DND-41 (cell line): ENCODE measurements around the gene ALCAM.

Experiments
- ATAC-seq: fragments of 200-7000 bp; cut with Tn5 transposase; 3 replicates; pipeline ENCODE4 v1.9.1; 2021; ENCODE audit warnings: low read depth; ENCODE audit not compliant: insufficient read depth
- DNase-seq: peaks from one replicate; pipeline ENCODE4 v3.0.0-alpha.2; 2020
- H2AFZ ChIP-seq: 2 replicates; pipeline ENCODE4 v1.6.0; 2012; ENCODE audit warnings: low read depth, low read length
- H3K27ac ChIP-seq: 2 replicates; pipeline ENCODE4 v1.5.1; 2012; ENCODE audit warnings: low read length, inconsistent platforms
- H3K27me3 ChIP-seq: fragments of 200-600 bp; sonication (generic); 2 replicates; pipeline ENCODE4 v1.6.0; 2012; ENCODE audit warnings: low read length, mild to moderate bottlenecking, inconsistent platforms; ENCODE audit not compliant: insufficient read depth, poor library complexity
- H3K36me3 ChIP-seq: 2 replicates; pipeline ENCODE4 v1.5.1; 2012; ENCODE audit warnings: low read length, inconsistent platforms; ENCODE audit not compliant: insufficient read depth
- H3K4me1 ChIP-seq: 2 replicates; pipeline ENCODE4 v1.5.1; 2012; ENCODE audit warnings: mild to moderate bottlenecking, low read length; ENCODE audit not compliant: insufficient read depth
- H3K4me2 ChIP-seq: 2 replicates; pipeline ENCODE4 v1.6.0; 2012; ENCODE audit warnings: mild to moderate bottlenecking, moderate library complexity, low read length, inconsistent platforms; ENCODE audit not compliant: insufficient read depth
- H3K4me3 ChIP-seq, 2 experiments: fragments of 200-600 bp in 1 of 2; shearing (Covaris generic) in 1 of 2; 2 replicates each; pipeline ENCODE4 v1.5.1; 2012 to 2016; ENCODE audit warnings: inconsistent platforms in 2 of 2, low read length in 2 of 2, mild to moderate bottlenecking in 2 of 2, low read depth in 1 of 2, moderate library complexity in 1 of 2
- H3K79me2 ChIP-seq: 2 replicates; pipeline ENCODE4 v1.6.0; 2012; ENCODE audit warnings: low read length, inconsistent platforms; ENCODE audit not compliant: insufficient read depth
- H3K9ac ChIP-seq: 2 replicates; pipeline ENCODE4 v1.6.0; 2012; ENCODE audit warnings: low read depth, mild to moderate bottlenecking, inconsistent platforms, low read length, moderate library complexity
- H3K9me3 ChIP-seq: 2 replicates; pipeline ENCODE4 v1.5.1; 2012; ENCODE audit warnings: low read length, moderate library complexity, mild to moderate bottlenecking, inconsistent platforms; ENCODE audit not compliant: insufficient read depth, severe bottlenecking
- H4K20me1 ChIP-seq: 2 replicates; pipeline ENCODE4 v1.6.0; 2012; ENCODE audit warnings: low read length; ENCODE audit not compliant: insufficient read depth
- EZH2 ChIP-seq: IDR thresholded peaks from 3 replicates; pipeline ENCODE4 v1.6.1; 2012; ENCODE audit warnings: borderline replicate concordance, low read depth, mild to moderate bottlenecking, moderate library complexity, low read length, inconsistent platforms; ENCODE audit not compliant: severe bottlenecking
- TF ChIP-seq, protein P1 (sequence below): IDR thresholded peaks from 2 replicates; pipeline ENCODE4 v1.5.1; 2012; ENCODE audit warnings: borderline replicate concordance, low read length, moderate library complexity, mild to moderate bottlenecking; ENCODE audit not compliant: poor library complexity, severe bottlenecking; ENCODE audit errors: extremely low read depth

The ALCAM gene

DNA sequence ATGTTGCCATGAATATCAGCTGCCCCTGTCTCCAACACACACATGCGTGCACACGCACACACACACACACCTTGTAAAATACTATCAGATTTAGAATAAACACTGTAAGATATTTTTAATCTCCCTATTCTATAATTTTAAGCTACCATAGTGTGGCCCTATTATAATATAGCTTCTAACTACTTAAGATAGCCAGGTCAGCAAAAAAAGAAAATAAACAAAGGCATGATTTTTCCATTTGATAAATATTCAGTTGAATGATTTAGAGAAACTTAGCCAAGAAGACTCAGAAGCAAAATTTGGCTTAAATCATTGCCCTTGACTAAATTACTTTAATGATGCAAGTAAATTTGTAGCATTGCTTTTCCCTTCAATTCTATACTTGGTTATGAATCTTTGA is 162.2 kb downstream of the ALCAM start:
- Histone ChIP-seq H3K36me3 (no peaks in the 10 kb centered on the region), H3K79me2 (no peaks in the 10 kb centered on the region), H3K27ac (no peak overlapping the region), H2AFZ (no peak overlapping the region), H3K4me3 (no peak overlapping the region), H3K4me1 (no peaks in the 10 kb centered on the region), H4K20me1 (no peaks in the 10 kb centered on the region), H3K27me3 (no peaks in the 10 kb centered on the region), H3K4me2 (no peak overlapping the region), H3K9ac (no peak overlapping the region), H3K9me3 (no peaks in the 10 kb centered on the region)
- no peak for TF ChIP-seq EZH2
- TF ChIP-seq, protein P1, sequence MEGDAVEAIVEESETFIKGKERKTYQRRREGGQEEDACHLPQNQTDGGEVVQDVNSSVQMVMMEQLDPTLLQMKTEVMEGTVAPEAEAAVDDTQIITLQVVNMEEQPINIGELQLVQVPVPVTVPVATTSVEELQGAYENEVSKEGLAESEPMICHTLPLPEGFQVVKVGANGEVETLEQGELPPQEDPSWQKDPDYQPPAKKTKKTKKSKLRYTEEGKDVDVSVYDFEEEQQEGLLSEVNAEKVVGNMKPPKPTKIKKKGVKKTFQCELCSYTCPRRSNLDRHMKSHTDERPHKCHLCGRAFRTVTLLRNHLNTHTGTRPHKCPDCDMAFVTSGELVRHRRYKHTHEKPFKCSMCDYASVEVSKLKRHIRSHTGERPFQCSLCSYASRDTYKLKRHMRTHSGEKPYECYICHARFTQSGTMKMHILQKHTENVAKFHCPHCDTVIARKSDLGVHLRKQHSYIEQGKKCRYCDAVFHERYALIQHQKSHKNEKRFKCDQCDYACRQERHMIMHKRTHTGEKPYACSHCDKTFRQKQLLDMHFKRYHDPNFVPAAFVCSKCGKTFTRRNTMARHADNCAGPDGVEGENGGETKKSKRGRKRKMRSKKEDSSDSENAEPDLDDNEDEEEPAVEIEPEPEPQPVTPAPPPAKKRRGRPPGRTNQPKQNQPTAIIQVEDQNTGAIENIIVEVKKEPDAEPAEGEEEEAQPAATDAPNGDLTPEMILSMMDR, result no peak
- DNase-seq (no peak), ATAC-seq (no peak)

DNA sequence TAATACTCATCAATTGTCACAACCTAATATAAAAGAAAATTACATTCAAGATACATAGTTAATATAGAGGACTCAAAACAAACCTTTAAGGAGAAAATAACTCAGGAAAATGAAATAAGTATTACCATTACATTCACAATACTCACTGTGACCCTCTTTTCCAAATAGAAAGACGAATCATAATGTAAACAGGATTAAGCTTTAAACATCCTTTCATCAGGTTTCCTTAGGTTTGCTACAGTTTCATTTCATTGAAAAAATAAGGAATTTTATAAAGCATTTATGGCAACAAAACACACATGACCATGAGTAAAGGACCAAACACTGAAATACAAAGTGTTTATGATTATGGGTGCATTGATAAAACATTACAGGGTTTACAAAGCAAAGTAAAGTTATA is 162.7 kb downstream of the ALCAM start:
- Histone ChIP-seq H3K27me3 (no peaks in the 10 kb centered on the region), H3K4me1 (no peaks in the 10 kb centered on the region), H3K4me3 (no peak overlapping the region), H3K9ac (no peak overlapping the region), H2AFZ (no peak overlapping the region), H3K9me3 (no peaks in the 10 kb centered on the region), H3K36me3 (no peaks in the 10 kb centered on the region), H3K27ac (no peak overlapping the region), H3K79me2 (no peaks in the 10 kb centered on the region), H3K4me2 (no peak overlapping the region), H4K20me1 (no peaks in the 10 kb centered on the region)
- no peak for DNase-seq
- TF ChIP-seq, protein P1, result no peak
- no peak for TF ChIP-seq EZH2
- no peak for ATAC-seq

DNA sequence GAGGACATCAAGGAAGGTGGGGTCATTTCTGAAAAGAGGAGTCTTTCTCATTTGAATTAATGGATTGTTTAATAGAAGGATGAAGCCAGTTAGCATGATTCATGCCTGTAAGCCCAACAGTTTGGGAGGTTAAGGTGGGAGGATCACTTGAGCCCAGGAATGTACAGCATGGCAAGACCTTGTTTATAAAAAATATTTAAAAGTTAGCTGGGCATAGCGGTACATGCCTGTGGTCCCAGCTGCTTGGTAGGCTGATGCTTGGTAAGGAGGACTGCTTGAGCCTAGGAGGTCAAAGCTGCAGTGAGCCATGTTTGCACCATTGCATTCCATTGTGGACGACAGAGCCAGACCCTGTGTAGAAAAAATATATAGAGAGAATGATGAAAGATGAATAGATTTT is 165.5 kb downstream of the ALCAM start:
- H4K20me1 ChIP-seq, result no peaks in the 10 kb centered on the region
- TF ChIP-seq, protein P1, result no peak
- TF ChIP-seq EZH2, result no peak
- no peaks in the 10 kb centered on the region for H3K36me3 ChIP-seq

DNA sequence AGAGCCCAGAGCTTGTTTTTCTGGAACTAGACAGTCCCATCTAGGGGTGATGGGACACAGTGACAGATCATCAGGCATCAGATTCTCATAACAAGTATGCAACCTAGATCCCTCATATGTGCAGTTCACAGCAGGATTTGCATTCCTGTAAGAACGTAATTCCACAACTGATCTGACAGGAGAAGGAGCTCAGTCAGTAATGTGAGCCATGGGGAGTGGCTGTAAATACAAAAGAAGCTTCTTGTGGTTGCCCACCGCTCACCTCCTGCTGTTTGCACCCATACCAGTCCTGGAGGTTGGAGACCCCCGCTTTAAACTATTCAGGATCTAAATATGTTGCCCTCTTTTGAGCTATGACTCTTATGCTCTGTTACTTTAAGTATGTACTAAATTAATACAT is 167.3 kb downstream of the ALCAM start:
- Histone ChIP-seq H3K36me3 (no peaks in the 10 kb centered on the region), H3K4me1 (no peaks in the 10 kb centered on the region), H3K27ac (no peak overlapping the region), H3K79me2 (no peaks in the 10 kb centered on the region), H3K9me3 (no peaks in the 10 kb centered on the region), H3K4me3 (no peak overlapping the region), H3K9ac (no peak overlapping the region), H3K4me2 (no peak overlapping the region), H2AFZ (no peak overlapping the region), H4K20me1 (no peaks in the 10 kb centered on the region), H3K27me3 (no peaks in the 10 kb centered on the region)
- ATAC-seq (no peak), DNase-seq (no peak)
- TF ChIP-seq, protein P1, result no peak

More for the DNA sequence above, 165.5 kb downstream of the ALCAM start:
- no peaks in the 10 kb centered on the region for H3K4me1 ChIP-seq
- no peaks in the 10 kb centered on the region for H3K27me3 ChIP-seq
- H3K9ac ChIP-seq, result no peak overlapping the region
- H3K79me2 ChIP-seq, result no peaks in the 10 kb centered on the region
- H2AFZ ChIP-seq, result no peak overlapping the region
- DNase-seq, result no peak
- H3K4me2 ChIP-seq, result no peak overlapping the region
- no peak for ATAC-seq
- no peaks in the 10 kb centered on the region for H3K9me3 ChIP-seq
- no peak overlapping the region for H3K4me3 ChIP-seq
- no peak overlapping the region for H3K27ac ChIP-seq
